GM18517 (cell line): ENCODE measurements around the gene TPPP3.
"Not testable (repeated sequence)": the region's sequence is repeated elsewhere in the genome, so short reads cannot be mapped to it uniquely, and the experiment has no call there.

Source experiments
- ATAC-seq: cut with Tn5 transposase; IDR thresholded peaks from one replicate; pipeline ENCODE4 v1.9.1; 2021; ENCODE audit warnings: mild to moderate bottlenecking, moderate library complexity; ENCODE audit not compliant: unreplicated experiment

The TPPP3 gene

GRCh38 chr16:67391424-67392300 lies 1.6 kb downstream of the TPPP3 start:
- no peak for ATAC-seq

GRCh38 chr16:67390816-67391423 lies 2.4 kb downstream of the TPPP3 start:
- ATAC-seq = no peak

GRCh38 chr16:67389911-67390815 lies 3.1 kb downstream of the TPPP3 start:
- no peak for ATAC-seq

- no peak for ATAC-seq
Observed at GRCh38 chr16:67388591-67388990, 4.7 kb downstream of the TPPP3 start.

- ATAC-seq = no peak
Observed at GRCh38 chr16:67388191-67388590, 5.1 kb downstream of the TPPP3 start.

- ATAC-seq = no peak
Observed at GRCh38 chr16:67387479-67388079, 5.7 kb downstream of the TPPP3 start.

GRCh38 chr16:67386861-67387455 lies 6.3 kb downstream of the TPPP3 start:
- ATAC-seq = no peak

- ATAC-seq = no peak
Observed at GRCh38 chr16:67384778-67385510, 8.4 kb downstream of the TPPP3 start.

- no peak for ATAC-seq
Observed at GRCh38 chr16:67383284-67383683, 10.0 kb downstream of the TPPP3 start.

- ATAC-seq = no peak
Observed at GRCh38 chr16:67378642-67379041, 14.7 kb downstream of the TPPP3 start.

GRCh38 chr16:67376012-67376411 lies 17.3 kb downstream of the TPPP3 start:
- not testable (repeated sequence) for ATAC-seq

GRCh38 chr16:67372664-67373063 lies 20.6 kb downstream of the TPPP3 start:
- ATAC-seq = no peak

- ATAC-seq = no peak
Observed at GRCh38 chr16:67370661-67371060, 22.6 kb downstream of the TPPP3 start.

GRCh38 chr16:67364600-67365235 lies 28.6 kb downstream of the TPPP3 start:
- ATAC-seq = no peak

- ATAC-seq = no peak
Observed at GRCh38 chr16:67361038-67361437, 32.3 kb downstream of the TPPP3 start.

- not testable (repeated sequence) for ATAC-seq
Observed at GRCh38 chr16:67359540-67360269, 33.6 kb downstream of the TPPP3 start.

GRCh38 chr16:67357561-67357960 lies 35.7 kb downstream of the TPPP3 start:
- ATAC-seq = no peak

- no peak for ATAC-seq
Observed at GRCh38 chr16:67356396-67356795, 36.9 kb downstream of the TPPP3 start.

GRCh38 chr16:67352463-67352862 lies 40.8 kb downstream of the TPPP3 start:
- ATAC-seq = not testable (repeated sequence)
